Body of pancreas (tissue), 4 donors: ENCODE measurements around the gene ZSWIM6.

ENCODE experiments used
- POLR2A ChIP-seq, 3 donors: fragments of 450-650 bp; IDR thresholded peaks; one replicate each; pipeline ENCODE4 v1.6.1; 2016; ENCODE audit warnings: antibody characterized with exemption in 3 of 3, mild to moderate bottlenecking in 2 of 3
- TF ChIP-seq, protein P1 (sequence below), 7 experiments: fragments of 450-650 bp in 4 of 7; fragments of 200-600 bp in 3 of 7; sonication (generic) in 3 of 7; IDR thresholded peaks; one replicate each; pipeline ENCODE4 v1.5.1; 2016 to 2019; ENCODE audit warnings: antibody characterized with exemption in 7 of 7

DNA sequence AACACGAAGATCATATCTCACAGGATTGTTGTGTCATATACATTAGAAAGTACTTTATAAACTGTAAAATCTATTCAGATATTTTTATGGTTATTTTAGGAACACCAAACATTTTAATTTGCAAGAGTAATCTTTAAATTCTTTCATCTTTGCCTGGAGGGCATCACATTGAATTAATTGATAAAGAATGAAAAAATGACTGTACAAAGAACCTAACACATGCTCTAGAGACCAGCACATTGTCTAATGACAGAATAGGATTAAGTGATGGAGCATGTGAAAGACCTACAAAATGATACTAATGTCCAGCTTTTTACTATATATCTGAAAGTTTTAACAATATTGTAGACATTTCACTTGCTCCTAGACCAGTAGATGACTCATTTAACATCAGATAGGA, 88.0 kb downstream of the ZSWIM6 start:
- TF ChIP-seq, protein P1, sequence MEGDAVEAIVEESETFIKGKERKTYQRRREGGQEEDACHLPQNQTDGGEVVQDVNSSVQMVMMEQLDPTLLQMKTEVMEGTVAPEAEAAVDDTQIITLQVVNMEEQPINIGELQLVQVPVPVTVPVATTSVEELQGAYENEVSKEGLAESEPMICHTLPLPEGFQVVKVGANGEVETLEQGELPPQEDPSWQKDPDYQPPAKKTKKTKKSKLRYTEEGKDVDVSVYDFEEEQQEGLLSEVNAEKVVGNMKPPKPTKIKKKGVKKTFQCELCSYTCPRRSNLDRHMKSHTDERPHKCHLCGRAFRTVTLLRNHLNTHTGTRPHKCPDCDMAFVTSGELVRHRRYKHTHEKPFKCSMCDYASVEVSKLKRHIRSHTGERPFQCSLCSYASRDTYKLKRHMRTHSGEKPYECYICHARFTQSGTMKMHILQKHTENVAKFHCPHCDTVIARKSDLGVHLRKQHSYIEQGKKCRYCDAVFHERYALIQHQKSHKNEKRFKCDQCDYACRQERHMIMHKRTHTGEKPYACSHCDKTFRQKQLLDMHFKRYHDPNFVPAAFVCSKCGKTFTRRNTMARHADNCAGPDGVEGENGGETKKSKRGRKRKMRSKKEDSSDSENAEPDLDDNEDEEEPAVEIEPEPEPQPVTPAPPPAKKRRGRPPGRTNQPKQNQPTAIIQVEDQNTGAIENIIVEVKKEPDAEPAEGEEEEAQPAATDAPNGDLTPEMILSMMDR (IDR thresholded peaks at IDR 0.05) = no peak
- TF ChIP-seq POLR2A (IDR thresholded peaks at IDR 0.05) = no peak
